HUDEP-2 (cell line): ENCODE measurements around the gene SLC1A4.
"Not testable (repeated sequence)": the region's sequence is repeated elsewhere in the genome, so short reads cannot be mapped to it uniquely, and the experiment has no call there.

Source experiments
- DNase-seq, 76 experiments: peaks; one replicate each; lab custom pipeline; 2025; ENCODE audit not compliant: unreplicated experiment in 76 of 76; lab: John Stamatoyannopoulos, UW

Gene SLC1A4

DNA sequence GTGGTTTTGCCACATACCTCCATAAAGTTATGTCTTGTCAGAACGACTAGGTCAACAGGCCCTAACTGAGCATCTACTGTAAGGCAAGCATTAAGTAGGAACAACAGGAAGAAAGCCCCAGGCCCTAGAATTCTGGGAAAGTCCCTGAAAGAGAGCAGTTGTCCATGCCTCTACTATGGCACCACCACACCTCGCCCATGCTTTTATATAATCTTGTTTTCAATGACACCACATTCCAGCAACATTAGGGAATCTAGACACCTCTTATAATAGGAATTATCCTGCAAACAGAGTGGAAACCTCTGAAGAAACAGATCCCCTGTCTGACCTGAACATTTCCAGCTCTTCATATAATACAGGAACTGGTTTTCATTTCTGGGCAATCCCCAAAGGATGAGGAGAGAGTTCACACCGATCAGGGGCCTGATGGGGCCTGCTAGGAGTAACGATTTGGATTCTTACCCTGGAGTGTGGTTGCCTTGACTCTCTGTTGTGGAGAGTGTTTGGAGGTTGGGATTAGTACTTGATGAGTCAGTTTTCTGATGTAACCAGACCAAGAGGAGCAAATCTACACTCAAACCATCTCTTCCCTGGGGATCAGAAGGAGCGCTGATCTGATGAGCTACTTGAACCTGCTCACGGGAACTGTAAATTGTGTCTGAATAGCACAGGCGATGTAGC, 35.1 kb downstream of the SLC1A4 start:
- DNase-seq, result no peak

GRCh38 chr2:65025453-65026123, 36.4 kb downstream of the SLC1A4 start:
- DNase-seq, result no peak

GRCh38 chr2:65026154-65026553, 37.0 kb downstream of the SLC1A4 start:
- DNase-seq, result no peak

DNA sequence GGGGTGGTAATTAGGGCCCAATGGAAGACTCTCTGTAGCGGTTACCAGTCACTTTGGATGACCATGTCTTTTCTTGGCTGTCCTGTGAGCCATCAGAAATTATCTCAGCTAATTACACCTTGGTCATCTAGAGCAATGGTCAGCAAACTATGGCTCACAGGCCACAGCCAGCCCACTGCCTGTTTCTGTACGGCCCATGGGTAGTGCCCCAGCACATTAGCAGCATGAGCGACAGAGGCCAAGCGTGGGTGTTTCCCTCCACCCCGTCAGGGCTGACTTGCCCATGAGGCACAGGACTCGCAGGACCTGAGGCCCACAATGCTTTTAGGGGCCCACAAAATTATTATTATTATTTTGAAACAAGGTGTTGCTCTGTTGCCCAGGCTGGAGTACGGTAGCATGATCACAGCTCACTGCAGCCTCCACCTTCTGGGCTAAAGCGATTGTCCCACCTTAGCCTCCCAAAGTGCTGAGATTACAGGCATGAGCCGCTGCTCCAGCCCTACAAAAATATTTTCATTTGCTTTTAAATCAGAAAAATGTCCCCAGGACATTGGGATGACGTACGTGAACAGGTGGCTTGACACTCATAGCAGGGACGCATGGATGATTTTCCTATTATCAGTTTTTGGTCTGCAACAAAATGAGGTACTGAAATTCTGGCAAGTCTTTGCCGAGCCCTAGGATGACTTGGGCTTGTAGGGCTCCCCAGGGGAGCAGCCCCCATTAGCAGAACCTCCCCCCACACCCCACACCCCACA, 37.7 kb downstream of the SLC1A4 start:
- no peak for DNase-seq

- DNase-seq, result no peak
Observed at GRCh38 chr2:65027616-65028244, 38.5 kb downstream of the SLC1A4 start.

DNA sequence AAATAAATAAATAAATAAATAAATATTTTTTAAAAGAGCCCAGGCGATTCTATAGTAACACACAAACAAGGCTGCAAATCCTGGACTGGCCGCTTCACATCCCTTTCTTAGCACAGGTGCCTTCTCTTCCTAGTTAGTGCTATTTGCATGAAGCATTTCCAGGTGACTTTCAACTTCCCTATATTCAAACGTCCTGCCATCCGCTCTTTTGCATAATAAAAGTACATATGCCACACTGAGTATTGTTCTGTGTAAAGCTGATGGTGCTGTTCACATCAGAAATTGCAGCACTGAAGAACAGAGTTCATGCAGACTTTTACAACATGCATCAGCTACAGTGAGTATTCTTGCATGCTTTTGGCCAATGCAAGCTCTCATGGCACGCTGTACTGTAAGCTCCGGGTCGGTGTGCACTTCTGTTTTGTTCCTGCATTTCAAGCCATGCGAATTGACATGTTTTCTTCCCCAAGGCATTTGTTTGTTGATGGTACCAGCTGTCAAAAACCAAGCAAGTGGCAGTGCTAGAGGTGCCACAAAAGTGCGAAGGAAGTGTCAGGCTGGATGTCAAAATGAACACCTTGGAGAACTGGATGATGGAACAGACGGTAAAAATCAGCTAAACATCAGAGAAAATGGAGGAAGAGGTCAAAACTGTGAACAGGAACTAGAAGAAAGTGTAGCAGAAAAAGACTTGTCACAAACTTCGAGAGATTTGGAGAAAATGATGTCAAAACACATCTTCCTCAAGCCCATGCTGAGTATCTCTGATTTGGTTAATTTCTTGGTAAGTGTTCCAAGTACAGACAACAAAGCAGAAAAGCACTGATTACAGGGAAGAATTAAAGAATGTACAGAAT, 41.5 kb downstream of the SLC1A4 start:
- no peak for DNase-seq

- no peak for DNase-seq
Observed at GRCh38 chr2:65031341-65032018, 42.3 kb downstream of the SLC1A4 start.

- DNase-seq, result no peak
Observed at GRCh38 chr2:65032019-65032975, 43.1 kb downstream of the SLC1A4 start.

GRCh38 chr2:65033178-65033577, 44.0 kb downstream of the SLC1A4 start:
- peak in 4 of 76 experiments; percentile 3 to 10 (median 8) for DNase-seq

GRCh38 chr2:65033667-65034066, 44.5 kb downstream of the SLC1A4 start:
- not testable (repeated sequence) for DNase-seq

DNA sequence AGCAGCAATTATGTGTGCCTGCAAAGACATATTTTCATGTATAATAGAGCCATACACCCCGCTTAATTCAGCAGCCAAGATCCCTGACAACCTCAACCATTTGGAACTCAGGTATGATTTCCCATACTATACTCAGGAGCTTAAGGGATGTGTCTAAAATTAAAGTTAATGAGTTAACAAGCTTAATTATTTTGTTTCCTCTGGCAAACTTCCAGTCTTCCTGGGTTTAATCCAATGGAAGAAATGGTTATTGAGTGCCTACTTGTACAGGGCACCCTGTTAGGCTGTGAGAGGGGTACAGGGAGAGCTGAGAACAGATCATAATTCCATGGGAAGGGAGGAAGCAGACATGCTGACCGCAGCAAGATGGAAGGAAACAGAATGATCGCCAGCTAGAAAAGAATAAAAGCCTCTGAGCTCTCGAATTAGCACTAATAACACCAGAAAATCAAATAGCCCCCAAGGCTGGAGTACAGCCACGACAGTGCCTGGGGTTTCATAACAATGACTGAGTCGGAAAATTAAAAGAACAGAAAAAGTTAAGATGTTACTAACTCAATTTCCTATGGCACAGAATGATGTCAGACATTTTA, 46.2 kb downstream of the SLC1A4 start:
- no peak for DNase-seq

GRCh38 chr2:65037178-65037577, 48.0 kb downstream of the SLC1A4 start:
- DNase-seq, result no peak

DNA sequence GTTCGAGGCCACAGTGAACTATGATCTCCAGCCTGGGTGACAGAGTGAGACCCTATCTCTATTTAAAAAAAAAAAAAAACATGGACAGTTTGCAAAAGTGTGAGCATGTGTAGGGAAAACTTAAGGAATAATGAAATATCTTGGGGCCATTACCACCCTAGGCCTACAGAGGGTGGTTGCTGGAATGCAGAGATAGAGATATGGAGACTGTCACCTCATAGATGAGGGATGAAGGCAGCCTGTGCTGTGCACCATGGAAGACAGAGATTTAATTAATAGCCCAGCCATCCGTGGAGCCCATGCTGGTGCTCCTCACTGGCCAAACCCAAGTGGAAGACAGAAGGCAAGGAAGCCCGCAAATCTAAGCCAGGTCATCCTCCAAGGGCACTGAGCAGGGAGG, 50.4 kb downstream of the SLC1A4 start:
- DNase-seq, result no peak

GRCh38 chr2:65040400-65041261, 51.4 kb downstream of the SLC1A4 start:
- DNase-seq, result peak in 73 of 76 experiments; percentile 11 to 84 (median 60)

DNA sequence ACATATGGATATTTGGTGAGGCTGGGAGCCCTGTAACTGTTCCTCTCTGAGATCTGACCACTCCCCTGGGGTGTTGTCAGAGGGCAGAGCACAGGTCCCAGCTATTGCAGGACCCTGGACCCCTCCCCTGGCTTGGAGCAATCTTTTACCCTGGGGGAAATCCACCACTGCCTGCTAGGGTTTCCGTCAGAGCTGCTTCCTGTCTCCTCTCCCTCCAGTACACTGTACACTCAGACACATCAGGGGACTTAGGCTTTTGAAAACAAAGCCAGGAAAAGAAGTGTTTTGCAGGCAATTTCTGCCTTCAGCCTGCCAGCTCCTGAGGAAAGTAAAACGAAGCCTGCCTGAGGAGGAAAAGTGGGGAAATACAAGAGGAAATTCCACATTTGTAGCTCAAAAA, 53.8 kb downstream of the SLC1A4 start:
- no peak for DNase-seq

GRCh38 chr2:65044097-65044735, 55.0 kb downstream of the SLC1A4 start:
- DNase-seq, result no peak

DNA sequence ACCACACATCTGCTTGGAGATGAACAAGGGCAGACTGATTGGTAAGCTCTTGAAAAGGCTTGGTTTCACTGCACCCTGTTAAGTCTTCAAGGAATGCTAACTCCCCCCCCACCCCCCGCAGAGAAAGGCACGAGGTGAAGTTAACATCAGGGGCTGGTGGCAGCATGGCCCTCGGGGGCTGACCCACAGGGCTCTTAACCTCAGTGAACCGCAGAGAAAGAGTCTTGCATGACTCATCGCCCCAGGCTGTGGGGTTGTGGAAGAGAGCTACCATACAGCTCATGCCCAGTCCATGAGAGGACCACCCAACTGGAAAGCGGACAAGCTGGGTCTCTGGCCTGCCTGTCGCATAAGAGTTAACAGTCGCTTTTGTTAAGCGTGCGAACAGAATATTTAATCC, 56.5 kb downstream of the SLC1A4 start:
- no peak for DNase-seq
